OCI-LY7 (cell line): Measurements from ENCODE around the gene KIF26A.

Experiments
- CTCF ChIP-seq: fragments of 200-600 bp; sonication (generic); conservative IDR thresholded peaks from 2 replicates; pipeline ENCODE4 v1.5.1; 2014; ENCODE audit warnings: mild to moderate bottlenecking, antibody characterized with exemption, low read length, moderate library complexity, mixed read lengths
- EZH2phosphoT487 ChIP-seq: fragments of 200-600 bp; sonication (generic); IDR thresholded peaks from 2 replicates; pipeline ENCODE4 v1.6.1; 2018; ENCODE audit warnings: low read depth, borderline replicate concordance, mild to moderate bottlenecking, mixed run types, antibody characterized with exemption, low read length, moderate library complexity, mixed read lengths

GRCh38 chr14:104169005-104169698 lies 30.8 kb downstream of the KIF26A start:
- TF ChIP-seq CTCF: no peak
- TF ChIP-seq EZH2phosphoT487: no peak
